Measurements from ENCODE around the gene EPHB2. TPM values are rescaled to one million over a fixed set of nuclear protein-coding genes. Genes with fewer than 3 reads are reported as not detected.

The EPHB2 gene
- total and polyA plus RNA-seq, 2 of the 8 experiments (the other 6 are each of a cell fraction or from before 2014, with no cell fraction given), result 15.8 to 17.2 TPM

DNA sequence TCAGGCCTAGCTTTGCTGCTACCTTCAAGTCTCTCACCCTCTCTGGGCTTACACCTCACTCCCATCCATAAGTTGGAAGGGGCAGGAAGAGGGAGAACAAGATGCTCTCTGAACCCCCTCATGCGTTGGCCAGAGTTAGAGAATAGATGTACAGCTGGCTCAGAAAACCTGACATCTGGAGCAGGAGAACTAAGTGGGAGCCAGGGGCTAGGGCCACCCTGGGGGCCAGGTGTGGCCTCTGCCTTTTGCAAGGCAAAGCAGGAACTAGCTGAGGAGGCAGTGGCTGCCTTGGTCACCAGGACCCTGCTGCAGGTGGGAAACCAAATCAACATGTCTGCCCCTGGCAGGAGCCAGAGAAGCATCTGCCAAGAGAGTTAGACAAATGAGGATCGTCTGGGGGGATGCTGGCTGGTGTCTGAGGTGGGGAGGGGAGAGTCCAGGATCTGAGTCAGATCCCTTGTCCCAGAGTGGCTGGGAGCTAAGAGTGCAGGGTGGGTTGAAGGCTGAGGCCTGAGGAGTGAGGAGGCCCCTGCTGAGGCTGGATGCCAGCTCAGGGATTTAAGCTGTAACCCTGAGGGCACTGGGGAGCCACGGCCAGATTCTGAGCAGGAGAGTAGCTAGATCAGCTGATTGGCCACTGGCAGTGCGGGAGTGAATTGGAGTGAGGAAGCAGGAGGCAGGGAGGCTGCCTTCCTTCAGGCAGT is 115.0 kb downstream of the EPHB2 start:
- ChIA-PET CTCF (ENCODE audit: partially characterized antibody) (interaction anchor here (0.6 to 3.2 kb wide), 15 partner anchors 9 to 160 kb away, joined by 3 to 16 read pairs (median 3); no protein-coding TSS in a partner anchor), POLR2A (ENCODE audit: partially characterized antibody) (interaction anchor here (1.3 to 1.4 kb wide), 2 partner anchors 11 to 16 kb away, joined by 3 to 4 read pairs; no protein-coding TSS in a partner anchor)
- WGBS, 2 experiments (ENCODE audit: extremely low coverage in 1 of 2, insufficient coverage in 1 of 2, insufficient read length in 1 of 2, insufficient replicate concordance in 2 of 2, low coverage in 1 of 2, low lambda C conversion rate in 2 of 2, missing lambda C conversion rate in 1 of 2), result 80% methylated on average over 4 of the region's 4 CpGs; no CpG with 5 or more reads in 1 of the 2 experiments
- peak overlapping the region; percentile 76; the same call in 1 of the 2 replicates for H2BK15ac ChIP-seq (ENCODE audit: low read length)
- no peak overlapping the region for H3K23ac ChIP-seq (ENCODE audit: insufficient read length)
- H3K9ac ChIP-seq (replicated peaks in 1 of 4; ENCODE audit: extremely low read depth in 1 of 4, low read depth in 3 of 4, low read length in 3 of 4), result no peak overlapping the region
- DNase-seq (ENCODE audit: low read depth in 1 of 2, low spot score in 2 of 2) (no peak), FAIRE-seq (no peak)
- H3K23me2 ChIP-seq (ENCODE audit: low read depth, low read length), result no peaks in the 10 kb centered on the region
- H2BK5ac ChIP-seq (ENCODE audit: low read depth, low read length), result 0 out of 2 replicates have a peak overlapping the region, but pooled peaks have one; percentile 18
- no peak overlapping the region for H4K5ac ChIP-seq (ENCODE audit: insufficient read length, low read depth, low read length)
- peaks cover 0 to 2% of the 10 kb centered on the region in 2 experiments for H4K20me1 ChIP-seq (replicated peaks in 1 of 2; ENCODE audit: control insufficient read depth in 1 of 2, insufficient read depth in 2 of 2, low read length in 2 of 2)
- no peak overlapping the region for H2AFZ ChIP-seq (ENCODE audit: low read length)
- no peak overlapping the region; the same call in 1 of the 2 replicates for H2BK12ac ChIP-seq (ENCODE audit: low read depth, low read length)
- H3K14ac ChIP-seq (ENCODE audit: insufficient read length), result no peak overlapping the region
- H3K79me2 ChIP-seq (ENCODE audit: control insufficient read depth in 1 of 2, insufficient read depth in 2 of 2, low read length in 2 of 2), result no peaks in the 10 kb centered on the region
- H3K9me3 ChIP-seq (ENCODE audit: insufficient read depth in 2 of 2, low read depth in 1 of 2, low read length in 1 of 2), result no peaks in the 10 kb centered on the region
- 0 out of 2 replicates have a peak overlapping the region, but pooled peaks have one; percentile 29 for H2AK5ac ChIP-seq (ENCODE audit: low read depth, low read length)
- H4K91ac ChIP-seq (replicated peaks; ENCODE audit: insufficient read length, low read length), result peak overlapping the region; percentile 57
- H3K36me3 ChIP-seq (ENCODE audit: control insufficient read depth in 2 of 4, insufficient read depth in 4 of 4, low read length in 3 of 4), result no peaks in the 10 kb centered on the region
- H3K4me1 ChIP-seq (replicated peaks in 1 of 4; ENCODE audit: control insufficient read depth in 3 of 4, insufficient read depth in 4 of 4, low read length in 3 of 4), result peaks cover 14 to 23% (median 15%) of the 10 kb centered on the region in 4 experiments
- H3K27ac ChIP-seq (ENCODE audit: low read depth, low read length), result no peak overlapping the region
- no peak overlapping the region; the same call in 1 of the 2 replicates for H4K8ac ChIP-seq (ENCODE audit: extremely low read depth, insufficient read depth, low read length)
- H3K27me3 ChIP-seq (replicated peaks in 1 of 4; ENCODE audit: control insufficient read depth in 3 of 4, extremely low read depth in 1 of 4, insufficient read depth in 3 of 4, low read length in 3 of 4), result no peaks in the 10 kb centered on the region
- no peak overlapping the region for H2BK20ac ChIP-seq (ENCODE audit: low read length)
- no peaks in the 10 kb centered on the region for H3K79me1 ChIP-seq (ENCODE audit: low read depth, low read length)
- H3K4me2 ChIP-seq (ENCODE audit: insufficient read depth in 1 of 2, low read depth in 2 of 2, low read length in 2 of 2), result no peak overlapping the region; a peak in 1 of 4 replicates
- H3K4me3 ChIP-seq (ENCODE audit: extremely low read depth in 1 of 4, insufficient read depth in 2 of 4, low read depth in 3 of 4, low read length in 4 of 4), result no peak overlapping the region
- H3K18ac ChIP-seq (ENCODE audit: extremely low read depth, low read length), result no peak overlapping the region
- H3K4ac ChIP-seq (replicated peaks; ENCODE audit: insufficient read length, low read depth, low read length), result peak overlapping the region; percentile 21
- no peak overlapping the region for H2BK120ac ChIP-seq (replicated peaks; ENCODE audit: low read depth, low read length)
- H3K56ac ChIP-seq (replicated peaks; ENCODE audit: insufficient read length, low read depth, low read length), result no peak overlapping the region
- TF ChIP-seq GTF2F1 (IDR thresholded peaks at IDR 0.05; ENCODE audit: borderline replicate concordance, low read depth, low read length) (no peak), FOSL1 (IDR thresholded peaks at IDR 0.05; ENCODE audit: insufficient read depth, low read depth, low read length) (no peak), RAD21 (IDR thresholded peaks at IDR 0.05 in 1 of 2, conservative IDR thresholded peaks at IDR 0.05 in 1 of 2; ENCODE audit: low read depth in 2 of 2, low read length in 2 of 2) (no peak), NANOG (IDR thresholded peaks at IDR 0.05; ENCODE audit: insufficient read depth, low read depth, low read length, poor library complexity, severe bottlenecking) (no peak), TAF1 (IDR thresholded peaks at IDR 0.05; ENCODE audit: low read depth, low read length) (no peak), SUZ12 (IDR thresholded peaks at IDR 0.05; ENCODE audit: low read length) (no peak), KDM1A (IDR thresholded peaks at IDR 0.05; ENCODE audit: borderline replicate concordance, low read length) (no peak), CREB1 (IDR thresholded peaks at IDR 0.05) (no peak), KDM5A (IDR thresholded peaks at IDR 0.05; ENCODE audit: low read length) (no peak), HDAC2 (IDR thresholded peaks at IDR 0.05; ENCODE audit: borderline replicate concordance in 1 of 2, low read depth in 2 of 2, low read length in 2 of 2) (no peak), SP1 (IDR thresholded peaks at IDR 0.05; ENCODE audit: low read depth, low read length) (no peak), CBX5 (IDR thresholded peaks at IDR 0.05; ENCODE audit: low read depth, low read length) (no peak)
